Measurements from ENCODE around the gene GRID1.
A peak's percentile ranks its signal among the peaks of the same experiment; 100 is the strongest.
"Not testable (repeated sequence)": the region's sequence is repeated elsewhere in the genome, so short reads cannot be mapped to it uniquely, and the experiment has no call there.

Gene GRID1

GRCh38 chr10:86034710-86035109 is 331.9 kb downstream of the GRID1 start:
- H3K27ac ChIP-seq (ENCODE audit: extremely low read depth, low read depth, low read length): no peak overlapping the region
- POLR2A ChIA-PET: no interaction called here
- no peaks in the 10 kb centered on the region for H3K36me3 ChIP-seq (ENCODE audit: control insufficient read depth in 2 of 2, insufficient read depth in 1 of 2, low read length in 2 of 2)
- H3K9me3 ChIP-seq (ENCODE audit: control insufficient read depth, insufficient read depth, low read depth, low read length): no peaks in the 10 kb centered on the region
- no peaks in the 10 kb centered on the region for H3K4me1 ChIP-seq (ENCODE audit: control insufficient read depth, insufficient read depth, low read length)
- H3K4me3 ChIP-seq (ENCODE audit: low read depth, low read length): no peak overlapping the region
- CTCF ChIA-PET: no interaction called here
- TF ChIP-seq ZNF626 (tag by site-specific recombination; IDR thresholded peaks at IDR 0.05): no peak
- peak; percentile 95 for TF ChIP-seq ZNF366 (tag by site-specific recombination; conservative IDR thresholded peaks at IDR 0.05)
- TF ChIP-seq SP3 (tag by site-specific recombination; IDR thresholded peaks at IDR 0.05): no peak
- no peak for TF ChIP-seq HOXC10 (CRISPR knock-in tag; IDR thresholded peaks at IDR 0.05)

GRCh38 chr10:86033581-86033980 is 333.0 kb downstream of the GRID1 start:
- no peak overlapping the region for H3K4me3 ChIP-seq (ENCODE audit: low read depth, low read length)
- H3K36me3 ChIP-seq (ENCODE audit: control insufficient read depth in 2 of 2, insufficient read depth in 1 of 2, low read length in 2 of 2): no peaks in the 10 kb centered on the region
- TF ChIP-seq SCRT2 (tag by site-specific recombination; IDR thresholded peaks at IDR 0.05) (0 out of 2 replicates have a peak, but pooled peaks have one; percentile 25), ZNF555 (tag by site-specific recombination; conservative IDR thresholded peaks at IDR 0.05) (no peak)
- H3K4me1 ChIP-seq (ENCODE audit: control insufficient read depth, insufficient read depth, low read length): no peaks in the 10 kb centered on the region
- ChIA-PET POLR2A (no interaction called here), CTCF (interaction anchor here (0.7 kb wide), 1 partner anchor 13 kb away, joined by 4 read pairs; no protein-coding TSS in a partner anchor)
- no peak overlapping the region for H3K27ac ChIP-seq (ENCODE audit: extremely low read depth, low read depth, low read length)
- no peaks in the 10 kb centered on the region for H3K9me3 ChIP-seq (ENCODE audit: control insufficient read depth, insufficient read depth, low read depth, low read length)

GRCh38 chr10:86032087-86032486 is 334.5 kb downstream of the GRID1 start:
- POLR2A ChIA-PET; H3K27ac ChIP-seq (ENCODE audit: extremely low read depth, low read depth, low read length); H3K9me3 ChIP-seq (ENCODE audit: control insufficient read depth, insufficient read depth, low read depth, low read length); H3K4me3 ChIP-seq (ENCODE audit: low read depth, low read length); H3K36me3 ChIP-seq (ENCODE audit: control insufficient read depth in 2 of 2, insufficient read depth in 1 of 2, low read length in 2 of 2); H3K4me1 ChIP-seq (ENCODE audit: control insufficient read depth, insufficient read depth, low read length): not testable (repeated sequence)
- CTCF ChIA-PET: interaction anchor here (0.6 kb wide), 1 partner anchor 808 kb away, joined by 3 read pairs; no protein-coding TSS in a partner anchor

- no peaks in the 10 kb centered on the region for H3K36me3 ChIP-seq (ENCODE audit: control insufficient read depth in 2 of 2, insufficient read depth in 1 of 2, low read length in 2 of 2)
- H3K4me3 ChIP-seq (ENCODE audit: low read depth, low read length): no peak overlapping the region
- no peaks in the 10 kb centered on the region for H3K9me3 ChIP-seq (ENCODE audit: control insufficient read depth, insufficient read depth, low read depth, low read length)
- H3K4me1 ChIP-seq (ENCODE audit: control insufficient read depth, insufficient read depth, low read length): no peaks in the 10 kb centered on the region
- CTCF ChIA-PET: interaction anchor here (0.8 kb wide), 1 partner anchor 936 kb away, joined by 4 read pairs; no protein-coding TSS in a partner anchor
- POLR2A ChIA-PET: no interaction called here
- peak; percentile 88 for TF ChIP-seq SETDB1 (IDR thresholded peaks at IDR 0.05; ENCODE audit: insufficient read length, low read length)
- peak; percentile 73; the same call in 1 of the 2 replicates for TF ChIP-seq TRIM28 (IDR thresholded peaks at IDR 0.05; ENCODE audit: borderline replicate concordance, low read length)
- TF ChIP-seq PRDM10 (tag by site-specific recombination; IDR thresholded peaks at IDR 0.05): no peak
- H3K27ac ChIP-seq (ENCODE audit: extremely low read depth, low read depth, low read length): no peak overlapping the region
Measured at GRCh38 chr10:86030312-86030711, 336.3 kb downstream of the GRID1 start.

GRCh38 chr10:86027346-86027745 is 339.2 kb downstream of the GRID1 start:
- POLR2A ChIA-PET: no interaction called here
- Histone ChIP-seq H3K36me3 (ENCODE audit: control insufficient read depth in 2 of 2, insufficient read depth in 1 of 2, low read length in 2 of 2) (no peaks in the 10 kb centered on the region), H3K4me1 (ENCODE audit: control insufficient read depth, insufficient read depth, low read length) (no peaks in the 10 kb centered on the region), H3K4me3 (ENCODE audit: low read depth, low read length) (no peak overlapping the region), H3K27ac (ENCODE audit: extremely low read depth, low read depth, low read length) (no peak overlapping the region), H3K9me3 (ENCODE audit: control insufficient read depth, insufficient read depth, low read depth, low read length) (no peaks in the 10 kb centered on the region)
- CTCF ChIA-PET: interaction anchor here (0.6 kb wide), 1 partner anchor 557 kb away, joined by 3 read pairs; no protein-coding TSS in a partner anchor
- no peak for TF ChIP-seq ZNF777 (tag by site-specific recombination; IDR thresholded peaks at IDR 0.05; ENCODE audit: borderline replicate concordance)
- TF ChIP-seq ZBTB10 (tag by site-specific recombination; IDR thresholded peaks at IDR 0.05): no peak
- TF ChIP-seq ZNF341 (tag by site-specific recombination; IDR thresholded peaks at IDR 0.05; ENCODE audit: low read depth): no peak
- no peak for TF ChIP-seq CTCF (tag by site-specific recombination; IDR thresholded peaks at IDR 0.05)
- no peak for TF ChIP-seq ZNF426 (tag by site-specific recombination; IDR thresholded peaks at IDR 0.05)
- TF ChIP-seq ZNF449 (tag by site-specific recombination; IDR thresholded peaks at IDR 0.05): no peak
